Measurements from ENCODE around the gene STON2.

STON2 gene

DNA sequence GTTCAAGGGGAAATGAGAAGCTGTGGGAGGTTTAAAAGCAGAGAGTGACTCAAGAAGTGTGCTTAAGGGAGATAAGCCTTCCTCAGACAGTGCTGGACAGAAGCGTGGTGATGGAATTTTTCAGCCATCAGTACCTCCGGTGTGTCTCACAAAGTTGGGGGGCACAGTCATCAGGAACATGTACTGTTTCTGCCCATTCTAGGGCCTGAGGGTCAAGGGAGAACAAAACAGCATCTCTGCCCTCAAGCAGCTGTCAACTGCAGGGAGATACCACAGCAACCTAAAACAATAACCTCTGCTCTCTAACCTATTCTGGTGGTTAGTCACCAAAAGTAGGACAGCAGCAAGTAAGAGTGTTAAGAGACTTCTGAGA, 2.0 kb upstream of the STON2 start:
- no peak overlapping the region for H3K27ac ChIP-seq
- TF ChIP-seq ZFX (IDR thresholded peaks at IDR 0.05): no peak
- TF ChIP-seq, protein P1, sequence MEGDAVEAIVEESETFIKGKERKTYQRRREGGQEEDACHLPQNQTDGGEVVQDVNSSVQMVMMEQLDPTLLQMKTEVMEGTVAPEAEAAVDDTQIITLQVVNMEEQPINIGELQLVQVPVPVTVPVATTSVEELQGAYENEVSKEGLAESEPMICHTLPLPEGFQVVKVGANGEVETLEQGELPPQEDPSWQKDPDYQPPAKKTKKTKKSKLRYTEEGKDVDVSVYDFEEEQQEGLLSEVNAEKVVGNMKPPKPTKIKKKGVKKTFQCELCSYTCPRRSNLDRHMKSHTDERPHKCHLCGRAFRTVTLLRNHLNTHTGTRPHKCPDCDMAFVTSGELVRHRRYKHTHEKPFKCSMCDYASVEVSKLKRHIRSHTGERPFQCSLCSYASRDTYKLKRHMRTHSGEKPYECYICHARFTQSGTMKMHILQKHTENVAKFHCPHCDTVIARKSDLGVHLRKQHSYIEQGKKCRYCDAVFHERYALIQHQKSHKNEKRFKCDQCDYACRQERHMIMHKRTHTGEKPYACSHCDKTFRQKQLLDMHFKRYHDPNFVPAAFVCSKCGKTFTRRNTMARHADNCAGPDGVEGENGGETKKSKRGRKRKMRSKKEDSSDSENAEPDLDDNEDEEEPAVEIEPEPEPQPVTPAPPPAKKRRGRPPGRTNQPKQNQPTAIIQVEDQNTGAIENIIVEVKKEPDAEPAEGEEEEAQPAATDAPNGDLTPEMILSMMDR (conservative IDR thresholded peaks at IDR 0.05): no peak

DNA sequence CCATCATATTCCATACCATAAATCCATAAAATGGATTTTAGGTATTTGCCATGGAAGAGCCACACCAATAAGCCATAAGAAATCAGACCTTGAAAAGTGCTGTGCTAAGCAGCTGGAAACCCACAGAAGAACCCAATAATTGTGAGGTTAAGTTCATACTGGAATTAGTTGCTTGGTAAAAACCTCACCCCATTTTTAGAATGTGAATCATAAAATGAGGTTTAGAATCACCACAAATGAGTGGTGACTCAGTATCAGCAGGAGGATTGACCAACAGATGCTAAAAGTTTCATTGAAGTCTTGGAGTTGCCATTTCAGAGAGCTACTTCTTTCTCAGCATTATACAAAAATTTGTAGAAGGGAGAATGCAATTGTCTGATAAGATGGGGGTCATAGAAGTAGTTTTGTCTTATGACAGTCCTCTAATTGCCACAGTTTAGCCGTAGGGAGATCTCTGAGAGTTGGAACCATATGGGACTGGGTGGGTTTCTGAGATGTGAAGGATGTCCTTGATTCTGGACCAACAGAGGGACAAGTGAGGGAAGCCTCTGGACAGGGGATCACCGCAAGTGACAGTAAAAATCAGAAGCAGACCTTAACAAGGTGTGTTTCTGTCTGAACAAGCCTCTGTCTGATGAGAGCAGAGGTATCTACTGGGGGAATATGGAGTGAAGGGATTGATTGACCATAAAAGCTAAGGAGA, 1.4 kb upstream of the STON2 start:
- H3K27ac ChIP-seq: peak overlapping the region; percentile 61; the same call in 1 of the 2 replicates
- TF ChIP-seq, protein P1 (conservative IDR thresholded peaks at IDR 0.05): no peak
- TF ChIP-seq ZFX (IDR thresholded peaks at IDR 0.05): no peak

DNA sequence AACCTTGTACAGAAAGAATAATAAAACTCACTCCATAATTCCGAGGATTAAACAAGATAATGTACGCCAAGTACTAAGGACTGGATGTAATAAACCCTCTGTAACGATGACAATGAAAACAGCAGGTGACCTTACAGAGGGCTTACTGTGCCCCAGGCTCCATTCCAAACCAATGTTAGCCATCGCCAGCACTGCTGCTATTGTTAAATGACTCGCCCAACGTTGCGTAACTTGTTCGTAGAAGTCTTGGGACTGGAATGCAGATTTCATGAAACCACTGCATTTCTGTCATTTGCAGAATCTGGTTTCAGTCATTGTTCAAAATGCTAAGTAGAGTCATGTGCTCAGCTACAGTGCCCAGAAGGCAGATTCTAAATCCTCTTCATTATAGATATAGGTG, 728 bp upstream of the STON2 start:
- H3K27ac ChIP-seq: peak overlapping the region; percentile 61; the same call in 1 of the 2 replicates
- no peak for TF ChIP-seq ZFX (IDR thresholded peaks at IDR 0.05)
- TF ChIP-seq, protein P1 (conservative IDR thresholded peaks at IDR 0.05): no peak

DNA sequence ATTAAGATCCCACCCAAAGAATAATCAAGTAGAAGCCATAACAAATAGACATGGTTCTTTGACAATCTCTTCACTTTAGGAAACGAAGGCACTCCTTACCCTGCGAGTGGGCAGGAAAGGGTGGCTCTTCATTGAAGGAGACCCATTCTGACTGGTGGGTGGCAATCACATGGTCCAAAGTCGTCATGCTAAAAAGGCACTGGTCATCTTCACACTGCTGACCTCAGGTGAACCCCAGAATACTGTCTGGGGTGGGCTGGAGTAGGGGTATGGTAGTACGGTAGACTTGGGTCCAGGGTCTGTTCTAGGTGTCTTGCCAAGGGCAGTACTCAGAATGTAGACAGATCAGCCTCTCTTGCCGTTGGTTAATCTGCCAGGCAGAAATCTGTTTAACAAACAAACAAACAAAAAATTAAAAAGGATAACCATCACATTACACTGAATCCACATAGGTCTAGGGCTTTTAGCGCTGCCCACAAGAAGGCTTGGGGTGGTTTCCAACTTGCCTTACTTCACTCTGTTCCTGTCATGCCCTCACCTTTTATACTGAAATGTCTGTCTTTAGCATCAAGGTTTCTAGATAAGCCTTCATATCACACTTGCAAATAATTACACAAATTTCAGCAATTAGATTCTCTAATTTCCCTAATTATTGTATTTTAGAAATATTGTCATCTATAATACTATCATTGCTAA, 1.8 kb downstream of the STON2 start:
- peak overlapping the region; percentile 44 for H3K27ac ChIP-seq
- no peak for TF ChIP-seq ZFX (IDR thresholded peaks at IDR 0.05)
- TF ChIP-seq, protein P1 (conservative IDR thresholded peaks at IDR 0.05): no peak

DNA sequence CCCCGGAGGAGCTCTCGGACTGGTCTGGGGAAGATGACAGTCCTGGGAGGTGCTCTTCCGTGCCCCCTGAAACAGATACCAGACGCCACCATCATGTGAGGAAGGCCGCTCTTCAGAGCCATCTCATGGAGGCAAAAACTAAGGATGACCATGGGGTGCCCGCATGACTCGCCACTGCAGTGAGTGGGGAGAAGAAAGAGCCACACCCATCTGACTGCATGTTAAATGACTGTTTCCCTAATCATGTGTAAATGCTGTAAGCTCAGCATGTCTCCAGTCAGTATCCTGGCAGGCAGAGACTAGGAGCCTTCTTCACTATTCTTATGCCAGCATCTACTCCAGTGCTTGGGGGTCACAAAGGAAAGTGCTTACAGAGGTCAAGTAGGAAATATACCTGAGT, 4.0 kb downstream of the STON2 start:
- H3K27ac ChIP-seq: no peak overlapping the region
- TF ChIP-seq, protein P1 (conservative IDR thresholded peaks at IDR 0.05): no peak
- TF ChIP-seq ZFX (IDR thresholded peaks at IDR 0.05): no peak

DNA sequence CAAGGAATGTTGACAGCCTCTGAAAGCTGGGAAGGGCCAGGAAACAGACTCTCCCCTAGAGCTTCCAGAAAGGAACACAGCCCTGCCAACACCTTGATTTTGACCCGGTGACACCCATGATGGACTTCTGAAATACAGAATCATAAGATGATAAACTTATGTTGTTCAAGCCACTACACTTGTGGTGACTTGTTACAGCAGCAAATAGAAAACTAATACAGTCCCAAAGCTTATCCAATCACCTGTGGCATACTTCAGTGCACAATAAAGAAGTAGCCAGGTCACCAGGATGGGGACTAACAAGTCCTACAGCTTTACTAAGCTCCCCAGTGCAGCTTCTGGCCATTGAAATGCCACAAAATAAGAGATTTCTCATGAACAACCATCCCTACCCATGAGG, 5.4 kb downstream of the STON2 start:
- H3K27ac ChIP-seq: no peak overlapping the region
- TF ChIP-seq, protein P1 (conservative IDR thresholded peaks at IDR 0.05): no peak
- no peak for TF ChIP-seq ZFX (IDR thresholded peaks at IDR 0.05)

DNA sequence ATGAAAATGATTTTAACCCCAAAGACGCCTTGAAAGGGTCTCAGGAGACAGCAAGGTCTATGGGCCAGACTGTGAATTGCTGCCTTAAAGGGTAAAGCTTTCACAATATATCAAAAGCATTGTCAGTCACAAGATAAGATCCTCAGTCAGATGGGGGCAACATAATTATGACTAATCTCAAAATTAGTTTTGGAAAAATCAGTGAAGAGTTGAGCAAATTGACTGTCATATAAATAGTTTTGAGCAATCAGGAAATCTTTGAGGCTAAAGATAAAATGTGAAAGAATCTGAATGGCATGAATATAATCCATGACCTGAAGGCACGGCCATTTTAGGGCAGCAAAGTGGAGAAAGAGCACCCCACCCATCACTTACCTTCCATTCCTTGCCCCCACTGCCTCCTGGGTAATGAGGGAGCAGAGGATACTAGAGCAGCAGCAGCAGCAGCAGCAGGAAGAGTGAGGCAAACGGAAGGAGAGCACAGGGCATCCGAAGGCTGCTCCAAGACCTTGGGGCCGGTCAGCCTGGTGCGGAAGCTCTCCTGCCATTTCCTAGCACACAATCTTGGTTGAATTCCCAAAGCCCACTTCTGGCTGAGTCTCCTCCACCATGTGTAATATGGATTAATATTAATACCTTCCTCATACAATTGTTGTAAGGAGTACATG, 7.0 kb downstream of the STON2 start:
- TF ChIP-seq, protein P1 (conservative IDR thresholded peaks at IDR 0.05): no peak
- no peak for TF ChIP-seq ZFX (IDR thresholded peaks at IDR 0.05)
- no peak overlapping the region for H3K27ac ChIP-seq

Data from C4-2B (cell line).